Raji (cell line): ENCODE results near the gene DCHS2.

Experiments used
- POLR2A ChIP-seq: IDR thresholded peaks from 2 replicates; pipeline ENCODE4 v1.6.1; 2011; ENCODE audit warnings: low read depth, low read length, control low read depth; ENCODE audit not compliant: insufficient read depth

Gene DCHS2

DNA sequence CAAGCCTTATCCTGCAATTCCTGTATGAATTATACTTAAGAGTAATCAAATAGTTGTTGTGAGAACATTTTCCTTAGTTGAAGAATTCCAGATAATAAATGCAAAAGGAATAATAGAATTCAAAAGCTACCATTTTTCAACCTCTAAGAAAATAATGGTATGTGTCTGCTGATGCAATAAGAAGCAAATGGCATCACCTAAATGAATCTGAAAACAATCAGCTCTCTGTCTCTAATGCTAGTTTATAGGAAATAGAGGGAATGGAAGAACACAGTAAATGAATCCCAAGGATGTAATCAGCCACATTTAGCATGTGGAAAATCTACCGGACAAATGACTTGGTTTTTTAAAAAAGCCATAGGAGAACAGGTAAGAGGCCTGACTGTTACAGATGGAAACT is 115.1 kb downstream of the DCHS2 start:
- TF ChIP-seq POLR2A, result no peak

DNA sequence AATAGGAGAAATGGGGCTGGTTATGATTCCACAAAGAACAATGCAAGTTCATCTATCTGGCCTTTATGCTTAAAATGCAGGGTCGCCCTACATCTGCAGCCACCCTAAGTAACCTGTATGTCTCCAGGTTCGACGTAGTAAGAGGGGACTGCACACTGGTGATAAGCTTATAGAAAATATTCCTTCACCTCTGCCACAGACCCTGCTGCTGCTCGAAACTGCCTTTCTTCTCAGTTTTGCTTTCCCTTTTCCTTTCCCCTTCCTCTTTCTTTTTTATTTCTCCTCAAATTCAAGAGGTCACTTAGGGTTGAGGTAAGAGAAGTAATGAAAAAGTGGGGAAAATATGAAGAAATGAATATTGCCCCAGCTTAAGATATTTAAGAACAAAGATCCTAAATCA is 123.5 kb downstream of the DCHS2 start:
- TF ChIP-seq POLR2A, result no peak

- no peak for TF ChIP-seq POLR2A
Measured at GRCh38 chr4:154367659-154368058, 123.9 kb downstream of the DCHS2 start.

DNA sequence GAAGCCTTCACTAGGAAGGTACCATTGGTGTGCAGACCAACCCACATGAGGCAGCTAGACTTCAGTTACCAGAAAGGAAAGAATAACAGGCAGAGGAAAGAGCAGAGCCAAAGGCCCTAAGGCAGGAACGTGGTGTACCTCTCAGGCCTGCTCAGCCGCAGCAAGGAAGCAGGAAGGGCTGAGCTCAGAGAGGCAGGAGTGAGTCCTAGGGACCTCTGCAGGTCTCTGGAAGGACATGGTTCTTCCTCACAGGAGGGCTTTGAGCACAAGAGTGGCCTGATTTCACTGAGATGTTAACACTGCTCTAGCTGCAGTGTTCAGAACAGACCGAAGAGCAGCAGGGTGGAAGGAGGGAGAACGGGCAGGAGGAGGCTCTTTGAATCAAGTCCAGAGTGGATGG is 124.6 kb downstream of the DCHS2 start:
- TF ChIP-seq POLR2A, result no peak

GRCh38 chr4:154364066-154364845 is 127.3 kb downstream of the DCHS2 start:
- no peak for TF ChIP-seq POLR2A

DNA sequence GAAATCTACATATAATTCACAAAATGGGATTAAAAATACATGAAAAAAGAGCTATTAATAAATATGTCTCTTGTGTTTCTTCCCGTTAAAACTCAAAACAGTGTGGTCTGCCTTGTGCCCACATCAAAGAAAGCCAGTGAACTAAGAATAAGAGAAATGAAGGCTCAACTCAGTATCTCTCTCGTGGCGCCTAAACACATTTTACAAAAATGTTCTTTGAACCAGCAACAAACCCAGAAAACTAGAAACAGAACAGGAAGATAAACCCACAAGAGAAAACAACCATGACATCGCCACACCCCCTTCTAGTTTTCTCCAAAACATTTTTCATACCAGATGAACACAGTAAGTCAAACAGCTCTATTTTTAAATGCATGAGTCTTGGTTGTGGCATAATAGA is 130.1 kb downstream of the DCHS2 start:
- TF ChIP-seq POLR2A, result no peak

- no peak for TF ChIP-seq POLR2A
Measured at GRCh38 chr4:154360491-154360890, 131.1 kb downstream of the DCHS2 start.

DNA sequence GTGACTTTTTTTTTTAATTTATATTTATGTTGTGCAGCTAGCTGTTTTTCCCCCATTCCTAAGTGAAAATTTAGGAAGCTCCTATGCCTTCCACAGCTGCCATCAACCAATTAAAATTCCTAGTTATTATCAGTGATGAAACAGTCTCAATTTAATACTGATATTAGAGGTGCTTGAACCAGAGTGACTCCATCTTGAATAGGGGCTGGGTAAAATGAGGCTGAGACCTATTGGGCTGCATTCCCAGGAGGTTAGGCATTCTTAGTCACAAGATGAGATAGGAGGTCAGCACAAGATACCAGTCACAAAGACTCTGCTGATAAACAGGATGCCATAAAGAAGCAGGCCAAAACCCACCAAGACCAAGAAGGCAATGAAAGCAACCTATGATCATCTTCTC is 136.7 kb downstream of the DCHS2 start:
- no peak for TF ChIP-seq POLR2A

GRCh38 chr4:154349829-154350228 is 141.8 kb downstream of the DCHS2 start:
- no peak for TF ChIP-seq POLR2A

- no peak for TF ChIP-seq POLR2A
Measured at GRCh38 chr4:154348657-154349056, 142.9 kb downstream of the DCHS2 start.

DNA sequence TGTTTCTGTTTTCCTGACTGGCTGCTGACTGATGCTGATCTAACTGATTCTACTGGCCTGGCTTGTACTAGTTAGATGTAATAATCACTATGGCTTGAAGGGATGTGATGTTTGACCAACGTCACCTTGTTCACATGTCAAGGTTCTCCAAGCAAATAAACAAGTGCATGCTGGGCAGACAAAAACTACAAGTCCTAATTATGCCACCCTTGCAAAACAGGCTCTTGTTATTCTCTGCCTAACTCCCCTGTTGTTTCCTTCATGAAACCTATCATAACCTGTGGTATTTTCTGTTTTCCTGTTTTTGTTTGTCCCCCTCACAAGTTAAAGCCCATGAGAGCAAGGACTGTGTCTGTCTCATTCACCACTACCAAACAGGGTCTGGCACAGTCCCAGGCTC is 146.2 kb downstream of the DCHS2 start:
- no peak for TF ChIP-seq POLR2A

- no peak for TF ChIP-seq POLR2A
Measured at GRCh38 chr4:154344686-154345085, 146.9 kb downstream of the DCHS2 start.

GRCh38 chr4:154343651-154344050 is 147.9 kb downstream of the DCHS2 start:
- TF ChIP-seq POLR2A, result no peak

DNA sequence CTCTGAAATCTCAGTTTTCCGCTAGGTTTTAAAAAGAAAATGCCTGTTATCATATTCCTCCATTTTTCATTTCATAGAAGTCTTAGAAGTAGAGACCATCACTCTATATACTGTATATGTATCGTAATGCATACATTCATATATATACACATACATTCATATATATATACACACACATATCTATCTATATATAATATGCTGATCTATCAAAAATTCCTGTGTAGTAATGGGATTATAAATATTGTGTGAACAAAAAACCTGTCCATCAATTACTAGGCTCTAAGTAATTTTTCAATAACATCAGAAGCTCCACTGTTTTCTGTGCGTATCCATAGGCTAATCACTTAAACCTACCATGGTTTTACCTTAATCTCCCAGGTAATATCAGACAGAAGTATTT is 150.2 kb downstream of the DCHS2 start:
- TF ChIP-seq POLR2A, result no peak

DNA sequence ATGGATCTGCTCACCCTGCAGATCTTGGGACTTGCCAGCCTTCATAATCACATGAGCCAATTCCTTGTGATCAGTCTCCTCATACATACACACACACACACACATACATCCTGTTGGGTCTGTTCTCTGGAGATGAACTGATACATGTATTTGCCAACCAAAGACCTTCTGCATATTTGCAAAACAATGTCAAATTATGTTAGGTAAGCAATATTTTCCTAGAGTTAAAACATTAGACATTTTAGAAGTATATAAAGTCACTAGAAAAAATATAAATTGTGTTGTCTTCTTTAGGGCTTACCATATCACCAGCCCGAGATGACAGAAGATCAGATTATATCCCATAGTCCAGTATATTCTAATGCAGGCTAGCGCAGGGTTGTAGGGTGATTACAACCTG is 156.0 kb downstream of the DCHS2 start:
- no peak for TF ChIP-seq POLR2A

GRCh38 chr4:154332681-154333421 is 158.7 kb downstream of the DCHS2 start:
- TF ChIP-seq POLR2A, result no peak
